ENCODE data around the gene SYT9.

GRCh38 chr11:7332962-7333361, 81.3 kb downstream of the SYT9 start:
- TF ChIP-seq POLR2A (IDR thresholded peaks at IDR 0.05) (no peak), POLR2AphosphoS5 (IDR thresholded peaks at IDR 0.05) (no peak)
